ENCODE measurements around the gene TP53I3.

Gene TP53I3, protein sequence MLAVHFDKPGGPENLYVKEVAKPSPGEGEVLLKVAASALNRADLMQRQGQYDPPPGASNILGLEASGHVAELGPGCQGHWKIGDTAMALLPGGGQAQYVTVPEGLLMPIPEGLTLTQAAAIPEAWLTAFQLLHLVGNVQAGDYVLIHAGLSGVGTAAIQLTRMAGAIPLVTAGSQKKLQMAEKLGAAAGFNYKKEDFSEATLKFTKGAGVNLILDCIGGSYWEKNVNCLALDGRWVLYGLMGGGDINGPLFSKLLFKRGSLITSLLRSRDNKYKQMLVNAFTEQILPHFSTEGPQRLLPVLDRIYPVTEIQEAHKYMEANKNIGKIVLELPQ

DNA sequence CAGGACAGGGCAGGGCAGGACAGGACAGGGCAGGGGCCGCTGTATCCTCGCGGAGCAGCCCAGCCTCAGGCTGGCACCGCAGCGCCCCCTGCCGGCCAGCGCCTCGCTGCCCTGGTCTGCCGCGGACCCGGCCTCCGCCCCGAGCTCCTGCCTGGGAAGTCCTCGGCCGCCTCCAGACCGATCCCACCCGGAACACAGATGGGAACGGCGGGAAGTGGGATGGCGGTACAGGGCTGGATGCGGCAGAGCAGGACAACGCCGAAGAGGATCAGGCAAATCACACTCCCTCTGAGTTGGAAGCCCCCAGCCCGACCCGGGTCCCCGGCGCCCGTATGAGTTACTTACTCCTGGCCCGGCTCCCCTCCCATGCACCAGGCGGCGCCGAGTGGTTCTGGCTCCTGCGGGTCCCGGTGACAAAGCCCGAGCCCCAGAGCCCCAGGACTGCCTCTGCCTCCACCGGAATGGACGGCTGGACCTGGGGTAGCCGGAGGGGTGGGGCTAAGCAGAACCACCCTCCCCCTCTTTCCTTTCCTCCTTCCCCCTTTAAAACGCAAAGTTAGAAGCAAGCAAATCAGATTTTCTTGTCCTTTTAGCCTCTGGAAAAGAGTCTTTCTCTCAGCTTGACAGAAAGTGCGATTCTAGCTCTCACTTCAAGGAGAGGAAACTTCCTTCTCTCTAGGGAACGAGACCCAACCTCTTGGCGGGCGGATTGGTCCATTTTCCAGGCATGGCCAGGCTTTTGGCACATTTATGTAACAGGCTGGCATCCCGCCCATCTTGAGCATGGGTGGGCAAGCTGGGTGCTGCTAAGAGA lies at the start of gene TP53I3:
Gene TP53I3, minus strand, starts transcription at position 449 of the 814 bp plus-strand sequence. CDS start 508 bp downstream, outside the sequence.
- DNase-seq (ENCODE audit: low read depth) = no peak
- H3K4me3 ChIP-seq (ENCODE audit: low read depth, low read length) = peak within 1 kb of the TSS; percentile 57
- TF ChIP-seq, protein P1, sequence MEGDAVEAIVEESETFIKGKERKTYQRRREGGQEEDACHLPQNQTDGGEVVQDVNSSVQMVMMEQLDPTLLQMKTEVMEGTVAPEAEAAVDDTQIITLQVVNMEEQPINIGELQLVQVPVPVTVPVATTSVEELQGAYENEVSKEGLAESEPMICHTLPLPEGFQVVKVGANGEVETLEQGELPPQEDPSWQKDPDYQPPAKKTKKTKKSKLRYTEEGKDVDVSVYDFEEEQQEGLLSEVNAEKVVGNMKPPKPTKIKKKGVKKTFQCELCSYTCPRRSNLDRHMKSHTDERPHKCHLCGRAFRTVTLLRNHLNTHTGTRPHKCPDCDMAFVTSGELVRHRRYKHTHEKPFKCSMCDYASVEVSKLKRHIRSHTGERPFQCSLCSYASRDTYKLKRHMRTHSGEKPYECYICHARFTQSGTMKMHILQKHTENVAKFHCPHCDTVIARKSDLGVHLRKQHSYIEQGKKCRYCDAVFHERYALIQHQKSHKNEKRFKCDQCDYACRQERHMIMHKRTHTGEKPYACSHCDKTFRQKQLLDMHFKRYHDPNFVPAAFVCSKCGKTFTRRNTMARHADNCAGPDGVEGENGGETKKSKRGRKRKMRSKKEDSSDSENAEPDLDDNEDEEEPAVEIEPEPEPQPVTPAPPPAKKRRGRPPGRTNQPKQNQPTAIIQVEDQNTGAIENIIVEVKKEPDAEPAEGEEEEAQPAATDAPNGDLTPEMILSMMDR (IDR thresholded peaks at IDR 0.05; ENCODE audit: control insufficient read depth, extremely low read depth, insufficient read depth) = peak; percentile 98

DNA sequence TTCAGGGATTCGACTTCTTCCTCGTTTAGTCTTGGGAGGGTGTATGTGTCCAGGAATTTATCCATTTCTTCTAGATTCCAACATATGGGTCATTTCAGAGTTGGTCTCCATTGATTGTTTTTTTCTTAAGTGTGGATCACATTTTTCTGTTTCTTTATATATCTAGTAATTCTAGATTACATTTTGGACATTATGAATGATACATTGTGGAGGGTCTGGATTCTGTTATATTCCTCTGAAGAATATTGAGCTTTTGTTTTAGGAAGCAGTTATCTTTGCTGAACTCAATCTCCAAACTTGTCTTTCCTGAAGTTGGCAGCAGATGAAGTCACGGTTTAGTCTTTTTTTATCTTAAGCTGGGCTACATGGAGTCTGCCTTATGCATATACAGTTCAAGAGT lies 47.9 kb upstream of the TP53I3 start:
- TF ChIP-seq, protein P1 (IDR thresholded peaks at IDR 0.05; ENCODE audit: control insufficient read depth, extremely low read depth, insufficient read depth) = no peak
- H3K4me3 ChIP-seq (ENCODE audit: low read depth, low read length) = no peak overlapping the region
- no peak for DNase-seq (ENCODE audit: low read depth)

DNA sequence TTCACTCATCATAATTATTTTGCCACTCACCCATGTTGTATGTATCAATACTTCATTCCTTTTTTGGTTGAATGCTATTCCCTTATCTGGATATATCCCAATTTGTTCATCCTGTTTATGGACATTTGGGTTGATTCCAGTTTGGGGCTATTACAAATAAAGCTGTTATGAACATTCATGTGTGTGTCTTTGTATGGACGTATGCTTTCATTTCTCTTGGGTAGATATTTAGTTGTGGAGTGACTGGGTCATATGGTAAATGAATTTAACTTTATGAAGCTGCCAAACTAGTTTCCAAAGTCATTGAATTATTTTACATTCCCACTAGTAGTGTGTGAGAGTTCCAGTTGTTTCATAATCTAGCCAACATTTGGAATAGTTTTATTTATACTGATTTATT lies 41.3 kb upstream of the TP53I3 start:
- DNase-seq (ENCODE audit: low read depth) = no peak

DNA sequence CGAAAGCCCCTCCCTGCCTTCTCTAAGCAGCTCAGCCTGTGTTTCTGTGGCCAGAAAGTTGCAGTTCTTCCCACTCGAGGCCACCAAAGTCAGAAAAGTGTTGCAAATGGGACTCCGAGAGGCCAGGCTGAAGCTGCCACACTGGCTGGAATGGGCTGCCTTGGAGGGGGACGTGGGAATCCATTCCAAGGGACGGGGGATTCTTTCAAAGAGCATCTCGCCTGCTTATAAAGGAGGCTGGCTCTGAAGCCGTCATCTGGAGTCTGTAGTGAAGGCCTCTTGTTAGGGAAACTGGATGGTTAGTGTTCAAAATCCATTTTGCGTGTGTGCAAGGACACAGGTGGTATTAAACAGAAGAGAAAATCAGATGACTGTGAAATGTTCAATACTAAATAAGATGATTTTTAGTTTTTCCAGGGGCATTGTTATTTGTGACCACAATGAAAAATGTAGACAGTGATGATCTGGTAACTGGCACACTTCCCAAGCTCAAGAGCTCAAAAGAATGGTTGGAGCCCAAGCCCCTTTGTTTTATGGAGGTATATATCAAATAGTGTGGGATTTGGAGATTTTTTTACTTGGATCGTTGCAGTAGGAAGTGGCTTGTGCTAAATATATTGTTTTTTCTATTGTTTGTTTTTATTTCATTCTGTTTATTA lies 39.4 kb upstream of the TP53I3 start:
- TF ChIP-seq, protein P1 (IDR thresholded peaks at IDR 0.05; ENCODE audit: control insufficient read depth, extremely low read depth, insufficient read depth) = no peak
- DNase-seq (ENCODE audit: low read depth) = no peak
- H3K4me3 ChIP-seq (ENCODE audit: low read depth, low read length) = peak overlapping the region; percentile 76

More for the DNA sequence above, 41.3 kb upstream of the TP53I3 start:
- H3K4me3 ChIP-seq (ENCODE audit: low read depth, low read length) = no peak overlapping the region
- TF ChIP-seq, protein P1 (IDR thresholded peaks at IDR 0.05; ENCODE audit: control insufficient read depth, extremely low read depth, insufficient read depth) = no peak

DNA sequence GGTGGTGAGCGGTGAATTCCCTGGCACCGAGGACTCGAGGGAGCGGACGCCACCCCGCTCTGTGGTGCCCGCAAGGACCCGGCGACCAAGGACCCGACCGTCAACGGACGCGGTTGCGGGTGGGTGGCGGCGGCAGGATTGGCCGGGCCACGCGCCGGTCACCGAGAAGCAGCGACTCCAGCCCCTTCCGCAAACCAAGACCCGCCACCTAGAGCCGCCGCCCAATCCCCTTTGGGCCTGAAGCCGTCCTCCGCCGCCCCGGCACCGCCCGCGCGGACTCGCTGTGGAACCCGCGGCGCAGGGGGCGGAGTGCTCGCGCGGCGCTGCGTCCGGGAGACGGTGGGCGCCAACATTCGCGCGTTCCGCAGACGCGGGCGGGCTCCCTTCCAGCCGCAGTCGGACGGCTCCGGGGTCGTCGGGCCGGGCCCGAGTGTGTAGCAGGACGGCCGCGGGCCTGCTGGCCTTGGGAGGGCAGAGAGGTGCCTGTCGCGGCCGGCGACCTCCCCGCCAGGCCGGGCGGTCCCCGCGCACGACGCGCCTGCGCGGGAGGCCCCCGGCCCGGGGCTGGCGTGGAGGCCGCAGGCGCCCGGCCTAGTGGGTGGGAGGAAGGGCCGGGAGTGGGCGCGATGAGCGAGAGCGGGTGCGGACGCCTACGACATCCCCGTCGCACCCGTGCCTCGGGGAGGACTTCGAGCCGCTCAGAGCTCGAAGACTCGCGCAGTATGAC lies 38.7 kb upstream of the TP53I3 start, which contains the start of the genes FAM228B and PFN4:
Gene FAM228B, plus strand, starts transcription at position 275 of the 727 bp plus-strand sequence. CDS start 893 bp downstream, outside the sequence.
Gene PFN4, minus strand, starts transcription at position 140 of the 727 bp plus-strand sequence. CDS start 799 bp downstream, outside the sequence.
- peak; percentile 39 for DNase-seq (ENCODE audit: low read depth)

More for the DNA sequence above, 38.7 kb upstream of the TP53I3 start, which contains the start of the genes FAM228B and PFN4:
- H3K4me3 ChIP-seq (ENCODE audit: low read depth, low read length) = peak within 1 kb of the TSS; percentile 76
- TF ChIP-seq, protein P1 (IDR thresholded peaks at IDR 0.05; ENCODE audit: control insufficient read depth, extremely low read depth, insufficient read depth) = no peak

Data from LNCaP clone FGC (cell line).